OCI-LY1 (cell line): ENCODE results near the gene GORAB.

Source experiments
- H2AFZ ChIP-seq: fragments of 200-600 bp; sonication (generic), shearing (Covaris generic); 2 replicates; pipeline ENCODE4 v1.6.0; 2014; ENCODE audit warnings: antibody characterized with exemption, mild to moderate bottlenecking, low read length
- H3F3A ChIP-seq: fragments of 200-600 bp; sonication (generic), shearing (Covaris generic); 2 replicates; pipeline ENCODE4 v1.6.0; 2014; ENCODE audit warnings: mild to moderate bottlenecking, antibody characterized with exemption, low read length, moderate library complexity; ENCODE audit not compliant: insufficient read depth
- H3K27ac ChIP-seq: fragments of 200-600 bp; sonication (generic); 2 replicates; pipeline ENCODE4 v1.5.1; 2014; ENCODE audit warnings: low read length, mixed run types, mild to moderate bottlenecking, low read depth; ENCODE audit not compliant: poor library complexity, severe bottlenecking
- H3K27me3 ChIP-seq: fragments of 200-600 bp; sonication (generic); 2 replicates; pipeline ENCODE4 v1.6.0; 2014; ENCODE audit warnings: antibody characterized with exemption, mild to moderate bottlenecking, low read length, moderate library complexity; ENCODE audit not compliant: insufficient read depth
- H3K36me3 ChIP-seq: fragments of 200-600 bp; sonication (generic); 2 replicates; pipeline ENCODE4 v1.6.1; 2014; ENCODE audit warnings: mild to moderate bottlenecking, antibody characterized with exemption, low read length, moderate library complexity, mixed read lengths; ENCODE audit not compliant: insufficient read depth
- H3K4me1 ChIP-seq: fragments of 200-600 bp; sonication (generic); 2 replicates; pipeline ENCODE4 v1.5.1; 2014; ENCODE audit warnings: mild to moderate bottlenecking, low read length, moderate library complexity; ENCODE audit not compliant: insufficient read depth, severe bottlenecking
- H3K4me2 ChIP-seq: fragments of 200-600 bp; sonication (generic), shearing (Covaris generic); 2 replicates; pipeline ENCODE4 v1.6.1; 2014; ENCODE audit warnings: low read length
- H3K4me3 ChIP-seq: fragments of 200-600 bp; sonication (generic); 2 replicates; pipeline ENCODE4 v1.5.1; 2014; ENCODE audit warnings: low read length, low read depth, mild to moderate bottlenecking, mixed read lengths; ENCODE audit not compliant: poor library complexity, severe bottlenecking
- H3K79me2 ChIP-seq: fragments of 200-600 bp; shearing (Covaris generic); 2 replicates; pipeline ENCODE4 v1.6.1; 2016; ENCODE audit warnings: mixed run types, low read length, mixed read lengths; ENCODE audit not compliant: insufficient read depth
- H3K9ac ChIP-seq: fragments of 200-600 bp; sonication (generic), shearing (Covaris generic); 2 replicates; pipeline ENCODE4 v1.6.1; 2014; ENCODE audit warnings: mild to moderate bottlenecking, low read length, mixed read lengths
- H3K9me2 ChIP-seq: fragments of 200-600 bp; sonication (generic), shearing (Covaris generic); 2 replicates; pipeline ENCODE4 v1.6.1; 2014; ENCODE audit warnings: low read depth, mild to moderate bottlenecking, low read length, mixed read lengths
- H3K9me3 ChIP-seq: fragments of 200-600 bp; shearing (Covaris generic); 2 replicates; pipeline ENCODE4 v1.6.1; 2014; ENCODE audit warnings: low read length, mixed read lengths
- H4K20me1 ChIP-seq: fragments of 200-600 bp; sonication (generic), shearing (Covaris generic); 2 replicates; pipeline ENCODE4 v1.6.0; 2016; ENCODE audit warnings: mild to moderate bottlenecking, low read length; ENCODE audit not compliant: insufficient read depth
- CTCF ChIP-seq: fragments of 200-600 bp; sonication (generic), shearing (Covaris generic); IDR thresholded peaks from 2 replicates; pipeline ENCODE4 v1.5.1; 2017; ENCODE audit warnings: mild to moderate bottlenecking, antibody characterized with exemption, low read length, moderate library complexity, mixed read lengths
- EZH2 ChIP-seq: fragments of 200-600 bp; sonication (generic), shearing (Covaris generic); IDR thresholded peaks from 2 replicates; pipeline ENCODE4 v1.8.0; 2017; ENCODE audit warnings: borderline replicate concordance, mixed run types, mild to moderate bottlenecking, antibody characterized with exemption, low read length, moderate library complexity, mixed read lengths

GORAB gene

DNA sequence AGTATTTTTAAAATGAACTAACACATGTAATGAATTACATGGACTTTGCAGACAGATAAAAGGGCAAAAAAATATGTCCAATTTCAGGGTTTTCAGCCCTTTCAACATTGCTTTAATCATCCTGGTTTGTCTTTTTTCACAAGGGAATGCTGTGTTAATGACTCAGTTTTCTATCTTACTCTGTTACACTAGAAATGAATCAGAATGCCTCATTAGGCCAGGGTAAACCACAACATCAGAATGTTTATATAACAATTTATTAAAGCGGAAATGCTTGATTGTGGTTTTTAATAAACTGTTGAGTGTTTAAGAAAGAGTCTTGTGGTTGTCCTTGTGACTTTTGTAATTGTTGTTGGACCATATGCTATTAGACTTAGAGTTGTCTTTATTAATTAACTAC lies 13.5 kb downstream of the GORAB start:
- Histone ChIP-seq H3F3A (no peaks in the 10 kb centered on the region), H3K4me3 (no peak overlapping the region), H2AFZ (no peak overlapping the region), H3K27ac (no peak overlapping the region), H3K36me3 (peaks cover 91% of the 10 kb centered on the region), H3K4me1 (no peaks in the 10 kb centered on the region), H3K4me2 (no peak overlapping the region), H3K27me3 (no peaks in the 10 kb centered on the region), H3K9ac (no peak overlapping the region), H3K9me2 (no peaks in the 10 kb centered on the region), H3K79me2 (no peaks in the 10 kb centered on the region), H4K20me1 (no peaks in the 10 kb centered on the region), H3K9me3 (no peaks in the 10 kb centered on the region)
- TF ChIP-seq CTCF (no peak), EZH2 (no peak)

- no peaks in the 10 kb centered on the region for H3K9me3 ChIP-seq
- H3K79me2 ChIP-seq: no peaks in the 10 kb centered on the region
- no peak overlapping the region for H2AFZ ChIP-seq
- no peaks in the 10 kb centered on the region for H3K27me3 ChIP-seq
- no peak overlapping the region for H3K9ac ChIP-seq
- peaks cover 94% of the 10 kb centered on the region for H3K36me3 ChIP-seq
- H3K4me3 ChIP-seq: no peak overlapping the region
- H3K27ac ChIP-seq: no peak overlapping the region
- no peaks in the 10 kb centered on the region for H3K4me1 ChIP-seq
- H3F3A ChIP-seq: no peaks in the 10 kb centered on the region
- TF ChIP-seq EZH2: no peak
- no peak for TF ChIP-seq CTCF
- no peaks in the 10 kb centered on the region for H4K20me1 ChIP-seq
- H3K9me2 ChIP-seq: no peaks in the 10 kb centered on the region
- no peak overlapping the region for H3K4me2 ChIP-seq
Observed at GRCh38 chr1:170547255-170547654, 15.3 kb downstream of the GORAB start.

- H3K79me2 ChIP-seq: no peaks in the 10 kb centered on the region
- H3K9me3 ChIP-seq: no peaks in the 10 kb centered on the region
- TF ChIP-seq EZH2 (no peak), CTCF (no peak)
- H3K27ac ChIP-seq: no peak overlapping the region
- H3K4me1 ChIP-seq: no peaks in the 10 kb centered on the region
- H2AFZ ChIP-seq: no peak overlapping the region
- peaks cover 88% of the 10 kb centered on the region for H3K36me3 ChIP-seq
- no peaks in the 10 kb centered on the region for H3K9me2 ChIP-seq
- no peak overlapping the region for H3K4me3 ChIP-seq
- H4K20me1 ChIP-seq: no peaks in the 10 kb centered on the region
- H3K4me2 ChIP-seq: no peak overlapping the region
- H3F3A ChIP-seq: no peaks in the 10 kb centered on the region
- H3K9ac ChIP-seq: no peak overlapping the region
- H3K27me3 ChIP-seq: no peaks in the 10 kb centered on the region
Observed at GRCh38 chr1:170548497-170548896, 16.5 kb downstream of the GORAB start.
